HEK293 (cell line): ENCODE results near the gene VPS37C.

Experiments
- CTCF ChIA-PET: fragments of 350-600 bp; formaldehyde crosslinking; extraction: SDS; loops from one replicate; lab custom pipeline; 2021; ENCODE audit warnings: antibody characterized with exemption; lab: Yijun Ruan, JAX
- POLR2A ChIA-PET: fragments of 300-600 bp; formaldehyde crosslinking; extraction: SDS; loops from one replicate; lab custom pipeline; 2020; ENCODE audit warnings: antibody characterized with exemption, inconsistent platforms; lab: Yijun Ruan, JAX
- H3K27ac ChIP-seq: fragments of 200-500 bp; sonication (Bioruptor generic); 2 replicates; pipeline ENCODE4 v1.5.1; 2014; ENCODE audit warnings: low read depth, low read length, control low read depth, inconsistent platforms; ENCODE audit errors: extremely low read depth
- H3K36me3 ChIP-seq, 2 experiments: fragments of 200-500 bp in 1 of 2; sonication (Bioruptor generic) in 1 of 2; 1 replicate in 1 of 2; 2 replicates in 1 of 2; pipeline ENCODE4 v1.5.1; 2014 to 2017; ENCODE audit warnings: inconsistent platforms in 2 of 2, low read length in 2 of 2; ENCODE audit not compliant: control insufficient read depth in 2 of 2, insufficient read depth in 1 of 2
- H3K4me1 ChIP-seq: fragments of 200-500 bp; sonication (Bioruptor generic); 2 replicates; pipeline ENCODE4 v1.5.1; 2014; ENCODE audit warnings: mild to moderate bottlenecking, low read length, inconsistent platforms; ENCODE audit not compliant: control insufficient read depth, insufficient read depth
- H3K4me3 ChIP-seq: 2 replicates; pipeline ENCODE4 v1.5.1; 2011; ENCODE audit warnings: low read depth, mild to moderate bottlenecking, control low read depth, low read length, moderate library complexity
- H3K9me3 ChIP-seq: fragments of 200-500 bp; sonication (Bioruptor generic); 2 replicates; pipeline ENCODE4 v1.5.1; 2014; ENCODE audit warnings: low read depth, low read length, inconsistent platforms; ENCODE audit not compliant: control insufficient read depth, insufficient read depth
- BCL11B ChIP-seq: fragments of 450-650 bp; formaldehyde crosslinking; IDR thresholded peaks from 2 replicates; pipeline ENCODE4 v1.5.1; 2016; ENCODE audit warnings: low read depth, missing biosample characterization, missing genetic modification characterization
- RBAK ChIP-seq: fragments of 450-650 bp; formaldehyde crosslinking; IDR thresholded peaks from 2 replicates; pipeline ENCODE4 v1.5.1; 2016; ENCODE audit warnings: missing biosample characterization, missing genetic modification characterization
- SP7 ChIP-seq: fragments of 450-650 bp; formaldehyde crosslinking; IDR thresholded peaks from 2 replicates; pipeline ENCODE4 v1.5.1; 2016; ENCODE audit warnings: missing biosample characterization, missing genetic modification characterization
- ZBTB20 ChIP-seq: fragments of 450-650 bp; formaldehyde crosslinking; IDR thresholded peaks from 2 replicates; pipeline ENCODE4 v1.5.1; 2016; ENCODE audit warnings: missing biosample characterization, missing genetic modification characterization
- ZFP41 ChIP-seq: fragments of 450-650 bp; formaldehyde crosslinking; IDR thresholded peaks from 2 replicates; pipeline ENCODE4 v1.5.1; 2016; ENCODE audit warnings: missing biosample characterization, missing genetic modification characterization, borderline replicate concordance
- ZNF114 ChIP-seq: fragments of 450-650 bp; formaldehyde crosslinking; IDR thresholded peaks from 2 replicates; pipeline ENCODE4 v1.5.0; 2017; ENCODE audit warnings: missing biosample characterization, missing genetic modification characterization
- ZNF16 ChIP-seq: fragments of 450-650 bp; formaldehyde crosslinking; IDR thresholded peaks from 2 replicates; pipeline ENCODE4 v1.5.1; 2016; ENCODE audit warnings: low read depth, missing biosample characterization, missing genetic modification characterization
- ZNF19 ChIP-seq: fragments of 450-650 bp; formaldehyde crosslinking; IDR thresholded peaks from 2 replicates; pipeline ENCODE4; 2016; ENCODE audit warnings: missing biosample characterization, missing genetic modification characterization, low read depth
- ZNF202 ChIP-seq: fragments of 450-650 bp; formaldehyde crosslinking; IDR thresholded peaks from 2 replicates; pipeline ENCODE4 v1.5.1; 2016; ENCODE audit warnings: missing biosample characterization, missing genetic modification characterization, borderline replicate concordance
- ZNF302 ChIP-seq: fragments of 450-650 bp; formaldehyde crosslinking; IDR thresholded peaks from 2 replicates; pipeline ENCODE4 v1.5.1; 2016; ENCODE audit warnings: missing biosample characterization, missing genetic modification characterization, low read depth
- ZNF404 ChIP-seq: fragments of 450-650 bp; formaldehyde crosslinking; IDR thresholded peaks from 2 replicates; pipeline ENCODE4 v1.5.1; 2017; ENCODE audit warnings: missing biosample characterization, missing genetic modification characterization
- ZNF423 ChIP-seq: fragments of 450-650 bp; formaldehyde crosslinking; IDR thresholded peaks from 2 replicates; pipeline ENCODE4 v1.5.1; 2016; ENCODE audit warnings: missing biosample characterization, missing genetic modification characterization
- ZNF426 ChIP-seq: fragments of 450-650 bp; formaldehyde crosslinking; IDR thresholded peaks from 2 replicates; pipeline ENCODE4 v1.5.1; 2017; ENCODE audit warnings: missing biosample characterization, missing genetic modification characterization, mild to moderate bottlenecking, inconsistent platforms, moderate library complexity
- ZNF555 ChIP-seq: fragments of 450-650 bp; formaldehyde crosslinking; conservative IDR thresholded peaks from 2 replicates; pipeline ENCODE4 v1.5.1; 2017; ENCODE audit warnings: missing biosample characterization, mild to moderate bottlenecking, missing genetic modification characterization, inconsistent platforms
- ZNF585B ChIP-seq: fragments of 450-650 bp; formaldehyde crosslinking; IDR thresholded peaks from 2 replicates; pipeline ENCODE4 v1.5.1; 2016; ENCODE audit warnings: missing biosample characterization, missing genetic modification characterization
- ZNF664 ChIP-seq: fragments of 450-650 bp; formaldehyde crosslinking; IDR thresholded peaks from 2 replicates; pipeline ENCODE4 v1.5.1; 2016; ENCODE audit warnings: missing biosample characterization, missing genetic modification characterization
- TF ChIP-seq, protein P1 (sequence below): fragments of 450-650 bp; formaldehyde crosslinking; IDR thresholded peaks from 2 replicates; pipeline ENCODE4 v1.5.1; 2016; ENCODE audit warnings: missing biosample characterization, missing genetic modification characterization, low read depth
- TF ChIP-seq, protein P2 (sequence below): fragments of 450-650 bp; formaldehyde crosslinking; IDR thresholded peaks from 2 replicates; pipeline ENCODE4 v1.5.1; 2016; ENCODE audit warnings: missing biosample characterization, missing genetic modification characterization
- TF ChIP-seq, protein P3 (sequence below): fragments of 450-650 bp; formaldehyde crosslinking; IDR thresholded peaks from 2 replicates; pipeline ENCODE4 v1.5.1; 2016; ENCODE audit warnings: missing biosample characterization, missing genetic modification characterization
- TF ChIP-seq, protein P4 (sequence below): fragments of 450-650 bp; formaldehyde crosslinking; IDR thresholded peaks from 2 replicates; pipeline ENCODE4 v1.5.1; 2016; ENCODE audit warnings: missing biosample characterization, missing genetic modification characterization
- TF ChIP-seq, protein P5 (sequence below): fragments of 450-650 bp; formaldehyde crosslinking; IDR thresholded peaks from 2 replicates; pipeline ENCODE4 v1.5.1; 2016; ENCODE audit warnings: missing biosample characterization, missing genetic modification characterization, low read depth
- TF ChIP-seq, protein P6 (sequence below): fragments of 450-650 bp; formaldehyde crosslinking; IDR thresholded peaks from 2 replicates; pipeline ENCODE4 v1.5.1; 2017; ENCODE audit warnings: missing biosample characterization, missing genetic modification characterization

Gene VPS37C

DNA sequence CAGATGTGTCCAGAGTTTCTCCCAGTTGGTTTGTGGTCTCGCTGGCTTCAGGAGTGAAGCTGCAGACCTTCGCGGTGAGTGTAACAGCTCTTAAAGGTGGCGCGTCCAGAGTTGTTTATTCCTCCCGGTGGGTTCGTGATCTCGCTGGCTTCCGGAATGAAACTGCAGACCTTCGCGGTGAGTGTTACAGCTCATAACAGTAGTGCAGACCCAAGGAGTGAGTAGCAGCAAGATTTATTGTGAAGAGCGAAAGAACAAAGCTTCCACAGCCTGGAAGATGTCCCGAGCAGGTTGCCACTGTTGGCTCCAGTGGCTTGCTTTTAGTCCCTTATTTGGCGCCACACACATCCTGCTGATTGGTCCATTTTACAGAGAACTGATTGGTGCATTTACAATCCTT is 40.2 kb upstream of the VPS37C start:
- ChIA-PET POLR2A (no interaction called here), CTCF (interaction anchor here (0.6 to 1.4 kb wide), 2 partner anchors 14 to 1391 kb away, joined by 4 read pairs; no protein-coding TSS in a partner anchor)
- Histone ChIP-seq H3K36me3 (no peaks in the 10 kb centered on the region), H3K9me3 (no peaks in the 10 kb centered on the region), H3K4me1 (no peaks in the 10 kb centered on the region), H3K4me3 (no peak overlapping the region), H3K27ac (no peak overlapping the region)
- no peak for TF ChIP-seq ZNF423 (tag by site-specific recombination)
- no peak for TF ChIP-seq ZNF16 (tag by site-specific recombination)
- no peak for TF ChIP-seq ZFP41
- TF ChIP-seq, protein P1, sequence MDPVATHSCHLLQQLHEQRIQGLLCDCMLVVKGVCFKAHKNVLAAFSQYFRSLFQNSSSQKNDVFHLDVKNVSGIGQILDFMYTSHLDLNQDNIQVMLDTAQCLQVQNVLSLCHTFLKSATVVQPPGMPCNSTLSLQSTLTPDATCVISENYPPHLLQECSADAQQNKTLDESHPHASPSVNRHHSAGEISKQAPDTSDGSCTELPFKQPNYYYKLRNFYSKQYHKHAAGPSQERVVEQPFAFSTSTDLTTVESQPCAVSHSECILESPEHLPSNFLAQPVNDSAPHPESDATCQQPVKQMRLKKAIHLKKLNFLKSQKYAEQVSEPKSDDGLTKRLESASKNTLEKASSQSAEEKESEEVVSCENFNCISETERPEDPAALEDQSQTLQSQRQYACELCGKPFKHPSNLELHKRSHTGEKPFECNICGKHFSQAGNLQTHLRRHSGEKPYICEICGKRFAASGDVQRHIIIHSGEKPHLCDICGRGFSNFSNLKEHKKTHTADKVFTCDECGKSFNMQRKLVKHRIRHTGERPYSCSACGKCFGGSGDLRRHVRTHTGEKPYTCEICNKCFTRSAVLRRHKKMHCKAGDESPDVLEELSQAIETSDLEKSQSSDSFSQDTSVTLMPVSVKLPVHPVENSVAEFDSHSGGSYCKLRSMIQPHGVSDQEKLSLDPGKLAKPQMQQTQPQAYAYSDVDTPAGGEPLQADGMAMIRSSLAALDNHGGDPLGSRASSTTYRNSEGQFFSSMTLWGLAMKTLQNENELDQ (tag by site-specific recombination), result no peak
- no peak for TF ChIP-seq ZNF426 (tag by site-specific recombination)
- TF ChIP-seq, protein P2, sequence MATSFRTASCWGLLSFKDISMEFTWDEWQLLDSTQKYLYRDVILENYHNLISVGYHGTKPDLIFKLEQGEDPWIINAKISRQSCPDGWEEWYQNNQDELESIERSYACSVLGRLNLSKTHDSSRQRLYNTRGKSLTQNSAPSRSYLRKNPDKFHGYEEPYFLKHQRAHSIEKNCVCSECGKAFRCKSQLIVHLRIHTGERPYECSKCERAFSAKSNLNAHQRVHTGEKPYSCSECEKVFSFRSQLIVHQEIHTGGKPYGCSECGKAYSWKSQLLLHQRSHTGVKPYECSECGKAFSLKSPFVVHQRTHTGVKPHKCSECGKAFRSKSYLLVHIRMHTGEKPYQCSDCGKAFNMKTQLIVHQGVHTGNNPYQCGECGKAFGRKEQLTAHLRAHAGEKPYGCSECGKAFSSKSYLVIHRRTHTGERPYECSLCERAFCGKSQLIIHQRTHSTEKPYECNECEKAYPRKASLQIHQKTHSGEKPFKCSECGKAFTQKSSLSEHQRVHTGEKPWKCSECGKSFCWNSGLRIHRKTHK (tag by site-specific recombination), result no peak
- TF ChIP-seq, protein P3, sequence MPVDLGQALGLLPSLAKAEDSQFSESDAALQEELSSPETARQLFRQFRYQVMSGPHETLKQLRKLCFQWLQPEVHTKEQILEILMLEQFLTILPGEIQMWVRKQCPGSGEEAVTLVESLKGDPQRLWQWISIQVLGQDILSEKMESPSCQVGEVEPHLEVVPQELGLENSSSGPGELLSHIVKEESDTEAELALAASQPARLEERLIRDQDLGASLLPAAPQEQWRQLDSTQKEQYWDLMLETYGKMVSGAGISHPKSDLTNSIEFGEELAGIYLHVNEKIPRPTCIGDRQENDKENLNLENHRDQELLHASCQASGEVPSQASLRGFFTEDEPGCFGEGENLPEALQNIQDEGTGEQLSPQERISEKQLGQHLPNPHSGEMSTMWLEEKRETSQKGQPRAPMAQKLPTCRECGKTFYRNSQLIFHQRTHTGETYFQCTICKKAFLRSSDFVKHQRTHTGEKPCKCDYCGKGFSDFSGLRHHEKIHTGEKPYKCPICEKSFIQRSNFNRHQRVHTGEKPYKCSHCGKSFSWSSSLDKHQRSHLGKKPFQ (tag by site-specific recombination), result no peak
- TF ChIP-seq, protein P4, sequence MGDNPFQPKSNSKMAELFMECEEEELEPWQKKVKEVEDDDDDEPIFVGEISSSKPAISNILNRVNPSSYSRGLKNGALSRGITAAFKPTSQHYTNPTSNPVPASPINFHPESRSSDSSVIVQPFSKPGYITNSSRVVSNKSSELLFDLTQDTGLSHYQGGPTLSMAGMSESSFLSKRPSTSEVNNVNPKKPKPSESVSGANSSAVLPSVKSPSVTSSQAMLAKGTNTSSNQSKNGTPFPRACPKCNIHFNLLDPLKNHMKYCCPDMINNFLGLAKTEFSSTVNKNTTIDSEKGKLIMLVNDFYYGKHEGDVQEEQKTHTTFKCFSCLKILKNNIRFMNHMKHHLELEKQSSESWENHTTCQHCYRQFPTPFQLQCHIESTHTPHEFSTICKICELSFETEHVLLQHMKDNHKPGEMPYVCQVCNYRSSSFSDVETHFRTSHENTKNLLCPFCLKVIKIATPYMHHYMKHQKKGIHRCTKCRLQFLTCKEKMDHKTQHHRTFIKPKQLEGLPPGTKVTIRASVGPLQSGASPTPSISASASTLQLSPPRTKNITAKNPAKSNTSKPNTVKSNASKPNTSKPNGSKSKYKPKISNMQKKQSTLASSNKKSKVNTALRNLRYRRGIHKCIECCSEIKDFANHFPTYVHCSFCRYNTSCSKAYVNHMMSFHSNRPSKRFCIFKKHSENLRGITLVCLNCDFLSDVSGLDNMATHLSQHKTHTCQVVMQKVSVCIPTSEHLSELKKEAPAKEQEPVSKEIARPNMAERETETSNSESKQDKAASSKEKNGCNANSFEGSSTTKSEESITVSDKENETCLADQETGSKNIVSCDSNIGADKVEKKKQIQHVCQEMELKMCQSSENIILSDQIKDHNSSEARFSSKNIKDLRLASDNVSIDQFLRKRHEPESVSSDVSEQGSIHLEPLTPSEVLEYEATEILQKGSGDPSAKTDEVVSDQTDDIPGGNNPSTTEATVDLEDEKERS (tag by site-specific recombination), result no peak
- TF ChIP-seq, protein P5, sequence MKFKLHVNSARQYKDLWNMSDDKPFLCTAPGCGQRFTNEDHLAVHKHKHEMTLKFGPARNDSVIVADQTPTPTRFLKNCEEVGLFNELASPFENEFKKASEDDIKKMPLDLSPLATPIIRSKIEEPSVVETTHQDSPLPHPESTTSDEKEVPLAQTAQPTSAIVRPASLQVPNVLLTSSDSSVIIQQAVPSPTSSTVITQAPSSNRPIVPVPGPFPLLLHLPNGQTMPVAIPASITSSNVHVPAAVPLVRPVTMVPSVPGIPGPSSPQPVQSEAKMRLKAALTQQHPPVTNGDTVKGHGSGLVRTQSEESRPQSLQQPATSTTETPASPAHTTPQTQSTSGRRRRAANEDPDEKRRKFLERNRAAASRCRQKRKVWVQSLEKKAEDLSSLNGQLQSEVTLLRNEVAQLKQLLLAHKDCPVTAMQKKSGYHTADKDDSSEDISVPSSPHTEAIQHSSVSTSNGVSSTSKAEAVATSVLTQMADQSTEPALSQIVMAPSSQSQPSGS (tag by site-specific recombination), result no peak

GRCh38 chr11:61198948-61199523 is 37.8 kb upstream of the VPS37C start:
- H3K4me1 ChIP-seq, result no peaks in the 10 kb centered on the region
- no peaks in the 10 kb centered on the region for H3K9me3 ChIP-seq
- no peaks in the 10 kb centered on the region for H3K36me3 ChIP-seq
- ChIA-PET POLR2A (no interaction called here), CTCF (no interaction called here)
- H3K4me3 ChIP-seq, result no peak overlapping the region
- no peak overlapping the region for H3K27ac ChIP-seq
- TF ChIP-seq ZNF302 (tag by site-specific recombination) (no peak), ZNF585B (tag by site-specific recombination) (no peak), ZNF114 (no peak), ZNF664 (no peak), ZNF202 (tag by site-specific recombination) (no peak), ZNF555 (tag by site-specific recombination) (no peak), SP7 (tag by site-specific recombination) (no peak), ZNF404 (tag by site-specific recombination) (no peak), ZNF19 (tag by site-specific recombination) (no peak), ZBTB20 (tag by site-specific recombination) (no peak), BCL11B (tag by site-specific recombination) (no peak), RBAK (tag by site-specific recombination) (no peak)
- TF ChIP-seq, protein P3 (tag by site-specific recombination), result no peak
- TF ChIP-seq, protein P6, sequence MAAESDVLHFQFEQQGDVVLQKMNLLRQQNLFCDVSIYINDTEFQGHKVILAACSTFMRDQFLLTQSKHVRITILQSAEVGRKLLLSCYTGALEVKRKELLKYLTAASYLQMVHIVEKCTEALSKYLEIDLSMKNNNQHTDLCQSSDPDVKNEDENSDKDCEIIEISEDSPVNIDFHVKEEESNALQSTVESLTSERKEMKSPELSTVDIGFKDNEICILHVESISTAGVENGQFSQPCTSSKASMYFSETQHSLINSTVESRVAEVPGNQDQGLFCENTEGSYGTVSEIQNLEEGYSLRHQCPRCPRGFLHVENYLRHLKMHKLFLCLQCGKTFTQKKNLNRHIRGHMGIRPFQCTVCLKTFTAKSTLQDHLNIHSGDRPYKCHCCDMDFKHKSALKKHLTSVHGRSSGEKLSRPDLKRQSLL (tag by site-specific recombination), result no peak
